ENCODE measurements around the gene ACTN3. TPM values are rescaled to one million over a fixed set of nuclear protein-coding genes. Genes with fewer than 3 reads are reported as not detected.

The ACTN3 gene
- polyA plus RNA-seq, 2 of the 4 experiments (the other 2 are of a cell fraction) = not detected

GRCh38 chr11:66524304-66525040 lies 22.2 kb upstream of the ACTN3 start:
- H3K4me2 ChIP-seq = no peak overlapping the region
- TF ChIP-seq MAZ (IDR thresholded peaks at IDR 0.05; ENCODE audit: borderline replicate concordance, low read depth, low read length) (no peak), POLR2A (IDR thresholded peaks at IDR 0.05; ENCODE audit: low read length) (no peak), EP300 (IDR thresholded peaks at IDR 0.05) (no peak), FOSL2 (IDR thresholded peaks at IDR 0.05) (no peak), FOSL2 (CRISPR knock-in tag; IDR thresholded peaks at IDR 0.05) (no peak), CTCF (IDR thresholded peaks at IDR 0.05) (no peak), NPAS2 (CRISPR knock-in tag; IDR thresholded peaks at IDR 0.05; ENCODE audit: borderline replicate concordance) (no peak), CHD4 (IDR thresholded peaks at IDR 0.05; ENCODE audit: borderline replicate concordance) (no peak), PHF8 (IDR thresholded peaks at IDR 0.05; ENCODE audit: borderline replicate concordance, low read depth) (no peak), SREBF2 (IDR thresholded peaks at IDR 0.05) (no peak), NFE2L2 (conservative IDR thresholded peaks at IDR 0.05; ENCODE audit: low read length) (no peak), CBX8 (IDR thresholded peaks at IDR 0.05) (no peak), ATOH8 (CRISPR knock-in tag; IDR thresholded peaks at IDR 0.05; ENCODE audit: low read depth) (no peak), FOXS1 (CRISPR knock-in tag; IDR thresholded peaks at IDR 0.05) (no peak)
- H3K4me3 ChIP-seq = no peak overlapping the region
- DNase-seq (ENCODE audit: low read depth in 1 of 2, low spot score in 1 of 2) (no peak), ATAC-seq (no peak), FAIRE-seq (no peak)
- no peaks in the 10 kb centered on the region for H3K9me3 ChIP-seq
- ChIA-PET CTCF (interaction anchor here (0.7 kb wide), 1 partner anchor 8 kb away, joined by 3 read pairs; no protein-coding TSS in a partner anchor), POLR2A (no interaction called here)
- 89% methylated on average over 10 of the region's 10 CpGs for WGBS (ENCODE audit: missing lambda C conversion rate)
- no peaks in the 10 kb centered on the region for H3K4me1 ChIP-seq
- no peak overlapping the region for H3K27ac ChIP-seq

- TF ChIP-seq MAFK (IDR thresholded peaks at IDR 0.05; ENCODE audit: partially characterized antibody) (no peak), POLR2A (IDR thresholded peaks at IDR 0.05; ENCODE audit: low read length) (no peak), HES2 (IDR thresholded peaks at IDR 0.05) (no peak), KDM1A (IDR thresholded peaks at IDR 0.05; ENCODE audit: low read depth) (no peak), GATA3 (IDR thresholded peaks at IDR 0.05; ENCODE audit: borderline replicate concordance) (no peak), PBX3 (IDR thresholded peaks at IDR 0.05) (no peak), RNF2 (IDR thresholded peaks at IDR 0.05; ENCODE audit: borderline replicate concordance, low read depth) (no peak), CBX8 (IDR thresholded peaks at IDR 0.05) (no peak), HOXB13 (CRISPR knock-in tag; IDR thresholded peaks at IDR 0.05; ENCODE audit: low read depth) (no peak), TP53 (CRISPR knock-in tag; IDR thresholded peaks at IDR 0.05) (no peak), RAD21 (conservative IDR thresholded peaks at IDR 0.05 in 1 of 2, IDR thresholded peaks at IDR 0.05 in 1 of 2) (no peak), SREBF2 (IDR thresholded peaks at IDR 0.05) (no peak)
- FAIRE-seq (no peak), ATAC-seq (no peak; a peak in 1 of 6 replicates), DNase-seq (ENCODE audit: low read depth in 1 of 2, low spot score in 1 of 2) (no peak)
- Histone ChIP-seq H3K4me3 (no peak overlapping the region), H3K9me3 (no peaks in the 10 kb centered on the region), H3K4me2 (no peak overlapping the region), H3K4me1 (no peaks in the 10 kb centered on the region), H3K27ac (no peak overlapping the region)
- ChIA-PET POLR2A (no interaction called here), CTCF (interaction anchor here (1.4 kb wide), 1 partner anchor 14 kb away, joined by 4 read pairs; no protein-coding TSS in a partner anchor)
- WGBS (ENCODE audit: missing lambda C conversion rate) = 87% methylated on average over 9 of the region's 10 CpGs
Measured at GRCh38 chr11:66529069-66529468, 17.6 kb upstream of the ACTN3 start.

All from A549 (cell line).